Fibroblast of the aortic adventitia (primary cell): Measurements from ENCODE around the gene TSHZ1. TPM values are rescaled to one million over a fixed set of nuclear protein-coding genes. Genes with fewer than 3 reads are reported as not detected.

ENCODE experiments used
- DNase-seq: peaks from one replicate; pipeline ENCODE4 v3.0.0-alpha.2; 2010; ENCODE audit warnings: low read depth
- H3K4me3 ChIP-seq: 2 replicates; pipeline ENCODE4 v1.5.1; 2011; ENCODE audit warnings: low read depth, mild to moderate bottlenecking, control low read depth, low read length, moderate library complexity
- CTCF ChIP-seq: IDR thresholded peaks from 2 replicates; pipeline ENCODE4 v1.5.1; 2011; ENCODE audit warnings: mild to moderate bottlenecking, low read length, control low read depth, inconsistent platforms; ENCODE audit not compliant: insufficient read depth
- total RNA-seq: library from RNA; depleted of rRNA; stranded (reverse); fragments of >200 nt; gene quantifications from 2 replicates; pipeline ENCODE4 v1.2.3, GENCODE V29; 2012; ENCODE audit warnings: low replicate concordance

Gene TSHZ1
- total RNA-seq, 1 donor = 7.9 TPM

GRCh38 chr18:75226956-75227316 is 16.3 kb downstream of the TSHZ1 start:
- TF ChIP-seq CTCF = no peak
- no peak overlapping the region for H3K4me3 ChIP-seq
- no peak for DNase-seq

GRCh38 chr18:75227535-75228296 is 17.1 kb downstream of the TSHZ1 start:
- no peak for TF ChIP-seq CTCF
- DNase-seq = no peak

GRCh38 chr18:75228967-75229366 is 18.4 kb downstream of the TSHZ1 start:
- H3K4me3 ChIP-seq = no peak overlapping the region
- DNase-seq = no peak
- TF ChIP-seq CTCF = no peak

More at GRCh38 chr18:75227535-75228296, 17.1 kb downstream of the TSHZ1 start:
- H3K4me3 ChIP-seq = no peak overlapping the region

GRCh38 chr18:75229437-75229836 is 18.8 kb downstream of the TSHZ1 start:
- H3K4me3 ChIP-seq = no peak overlapping the region
- TF ChIP-seq CTCF = no peak
- no peak for DNase-seq

GRCh38 chr18:75230163-75231052 is 19.8 kb downstream of the TSHZ1 start:
- H3K4me3 ChIP-seq = no peak overlapping the region
- no peak for DNase-seq
- TF ChIP-seq CTCF = no peak

GRCh38 chr18:75231053-75231406 is 20.4 kb downstream of the TSHZ1 start:
- DNase-seq = no peak

More at GRCh38 chr18:75231053-75231406, 20.4 kb downstream of the TSHZ1 start:
- no peak for TF ChIP-seq CTCF
- H3K4me3 ChIP-seq = no peak overlapping the region
